ENCODE results near the gene CCDC134.

- TF ChIP-seq CTCF (IDR thresholded peaks at IDR 0.05) = no peak
- no peak for TF ChIP-seq POLR2A (IDR thresholded peaks at IDR 0.05)
Observed at GRCh38 chr22:41848468-41848867, 48.0 kb downstream of the CCDC134 start.

Measured in lower leg skin (tissue), 3 donors.